Vagina (tissue), 2 donors: ENCODE data around the gene TENT5A.

Source experiments
- CTCF ChIP-seq, 3 experiments: fragments of 450-650 bp in 2 of 3; fragments of 200-600 bp in 1 of 3; sonication (generic) in 1 of 3; IDR thresholded peaks; one replicate each; pipeline ENCODE4 v1.5.1; 2017 to 2019; ENCODE audit warnings: antibody characterized with exemption in 3 of 3, mild to moderate bottlenecking in 2 of 3, moderate library complexity in 2 of 3
- POLR2AphosphoS5 ChIP-seq, 2 donors: sonication (generic); formaldehyde crosslinking; IDR thresholded peaks; one replicate each; pipeline ENCODE4 v1.9.0; 2017; ENCODE audit warnings: antibody characterized with exemption in 2 of 2, mild to moderate bottlenecking in 2 of 2, low read depth in 1 of 2; ENCODE audit not compliant: insufficient read depth in 1 of 2

- TF ChIP-seq POLR2AphosphoS5 (IDR thresholded peaks at IDR 0.05; ENCODE audit: insufficient read depth in 1 of 2, low read depth in 1 of 2) (no peak), CTCF (IDR thresholded peaks at IDR 0.05) (no peak)
Observed at GRCh38 chr6:81714684-81715083, 37.8 kb downstream of the TENT5A start.
